Right lobe of liver (tissue), 4 donors: ENCODE results near the gene GATC.

Experiments used
- POLR2A ChIP-seq: fragments of 450-650 bp; IDR thresholded peaks from one replicate; pipeline ENCODE4 v1.6.1; 2017; ENCODE audit warnings: antibody characterized with exemption, mild to moderate bottlenecking
- TF ChIP-seq, protein P1 (sequence below), 4 donors: fragments of 200-600 bp in 3 of 4; fragments of 450-650 bp in 1 of 4; IDR thresholded peaks; one replicate each; pipeline versions ENCODE4 v1.5.1 to v1.8.0; 2016 to 2022; ENCODE audit warnings: antibody characterized with exemption in 4 of 4, mild to moderate bottlenecking in 2 of 4
- donor health status: DM: no; HTN: no; CAD: no.
- donor health status: DM: no; HTN: no; CAD: no.
- donor health status: DM: no; HTN: yes; CAD: no.

GRCh38 chr12:120500581-120500980 lies 54.3 kb downstream of the GATC start:
- TF ChIP-seq, protein P1, sequence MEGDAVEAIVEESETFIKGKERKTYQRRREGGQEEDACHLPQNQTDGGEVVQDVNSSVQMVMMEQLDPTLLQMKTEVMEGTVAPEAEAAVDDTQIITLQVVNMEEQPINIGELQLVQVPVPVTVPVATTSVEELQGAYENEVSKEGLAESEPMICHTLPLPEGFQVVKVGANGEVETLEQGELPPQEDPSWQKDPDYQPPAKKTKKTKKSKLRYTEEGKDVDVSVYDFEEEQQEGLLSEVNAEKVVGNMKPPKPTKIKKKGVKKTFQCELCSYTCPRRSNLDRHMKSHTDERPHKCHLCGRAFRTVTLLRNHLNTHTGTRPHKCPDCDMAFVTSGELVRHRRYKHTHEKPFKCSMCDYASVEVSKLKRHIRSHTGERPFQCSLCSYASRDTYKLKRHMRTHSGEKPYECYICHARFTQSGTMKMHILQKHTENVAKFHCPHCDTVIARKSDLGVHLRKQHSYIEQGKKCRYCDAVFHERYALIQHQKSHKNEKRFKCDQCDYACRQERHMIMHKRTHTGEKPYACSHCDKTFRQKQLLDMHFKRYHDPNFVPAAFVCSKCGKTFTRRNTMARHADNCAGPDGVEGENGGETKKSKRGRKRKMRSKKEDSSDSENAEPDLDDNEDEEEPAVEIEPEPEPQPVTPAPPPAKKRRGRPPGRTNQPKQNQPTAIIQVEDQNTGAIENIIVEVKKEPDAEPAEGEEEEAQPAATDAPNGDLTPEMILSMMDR (IDR thresholded peaks at IDR 0.05): no peak
- TF ChIP-seq POLR2A: no peak
